Measurements from ENCODE around the gene CMIP.

Gene CMIP

GRCh38 chr16:81752225-81752875, 307.7 kb downstream of the CMIP start:
- DNase-seq (ENCODE audit: low read depth) = no peak

GRCh38 chr16:81752876-81753227, 308.2 kb downstream of the CMIP start:
- DNase-seq (ENCODE audit: low read depth) = no peak

GRCh38 chr16:81754858-81755257, 310.2 kb downstream of the CMIP start:
- DNase-seq (ENCODE audit: low read depth) = no peak

- no peak for DNase-seq (ENCODE audit: low read depth)
These were observed 311.5 kb downstream of the CMIP start for GRCh38 chr16:81755915-81756614.

- no peak for DNase-seq (ENCODE audit: low read depth)
These were observed 312.2 kb downstream of the CMIP start for GRCh38 chr16:81756615-81757356.

- no peak for DNase-seq (ENCODE audit: low read depth)
These were observed 313.8 kb downstream of the CMIP start for GRCh38 chr16:81758376-81758775.
